GM19468 (cell line): ENCODE measurements around the gene BCL2L1.
"Not testable (repeated sequence)": the region's sequence is repeated elsewhere in the genome, so short reads cannot be mapped to it uniquely, and the experiment has no call there.

Source experiments
- ATAC-seq: cut with Tn5 transposase; IDR thresholded peaks from one replicate; pipeline ENCODE4 v1.9.1; 2021; ENCODE audit warnings: mild to moderate bottlenecking, moderate library complexity, moderate number of reproducible peaks; ENCODE audit not compliant: unreplicated experiment; ENCODE audit errors: extremely low read depth

BCL2L1 gene

GRCh38 chr20:31678389-31679356 is 44.0 kb downstream of the BCL2L1 start:
- no peak for ATAC-seq

DNA sequence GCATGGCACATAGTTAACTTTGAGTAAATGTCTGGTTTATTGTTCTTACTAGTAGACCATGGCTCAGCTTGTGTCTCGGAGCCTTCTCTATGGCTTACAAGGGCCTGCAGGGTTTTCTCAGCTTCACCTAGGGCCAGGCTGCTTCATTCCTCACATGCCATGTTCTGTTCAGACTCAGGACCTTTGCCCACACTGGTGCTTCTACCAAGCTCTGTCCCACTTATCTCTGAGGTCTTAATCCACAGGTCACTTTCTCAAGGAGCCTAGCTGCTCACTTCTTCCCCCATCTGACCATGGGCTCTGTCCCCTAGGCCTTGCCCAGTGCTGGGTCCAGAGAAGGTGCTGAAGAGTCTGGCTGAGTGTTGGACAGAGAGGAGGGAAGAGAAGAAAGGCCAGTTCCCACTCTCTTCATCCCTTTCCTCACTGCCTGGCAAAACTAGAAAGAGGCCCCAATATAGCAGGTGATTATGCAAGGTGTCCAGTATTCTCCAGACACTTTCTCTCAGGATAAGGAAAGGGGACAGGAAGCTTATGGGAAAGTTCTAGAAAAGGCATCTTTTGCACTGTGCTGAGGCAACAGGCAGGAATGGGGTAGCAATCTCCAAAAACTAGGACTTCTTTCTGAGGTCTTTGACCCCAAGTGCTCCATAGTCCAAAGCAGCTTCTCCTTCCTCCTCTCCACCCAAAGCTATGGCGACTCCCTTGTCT is 45.0 kb downstream of the BCL2L1 start:
- no peak for ATAC-seq

GRCh38 chr20:31676609-31676989 is 46.1 kb downstream of the BCL2L1 start:
- ATAC-seq: no peak

GRCh38 chr20:31675828-31676608 is 46.6 kb downstream of the BCL2L1 start:
- no peak for ATAC-seq

DNA sequence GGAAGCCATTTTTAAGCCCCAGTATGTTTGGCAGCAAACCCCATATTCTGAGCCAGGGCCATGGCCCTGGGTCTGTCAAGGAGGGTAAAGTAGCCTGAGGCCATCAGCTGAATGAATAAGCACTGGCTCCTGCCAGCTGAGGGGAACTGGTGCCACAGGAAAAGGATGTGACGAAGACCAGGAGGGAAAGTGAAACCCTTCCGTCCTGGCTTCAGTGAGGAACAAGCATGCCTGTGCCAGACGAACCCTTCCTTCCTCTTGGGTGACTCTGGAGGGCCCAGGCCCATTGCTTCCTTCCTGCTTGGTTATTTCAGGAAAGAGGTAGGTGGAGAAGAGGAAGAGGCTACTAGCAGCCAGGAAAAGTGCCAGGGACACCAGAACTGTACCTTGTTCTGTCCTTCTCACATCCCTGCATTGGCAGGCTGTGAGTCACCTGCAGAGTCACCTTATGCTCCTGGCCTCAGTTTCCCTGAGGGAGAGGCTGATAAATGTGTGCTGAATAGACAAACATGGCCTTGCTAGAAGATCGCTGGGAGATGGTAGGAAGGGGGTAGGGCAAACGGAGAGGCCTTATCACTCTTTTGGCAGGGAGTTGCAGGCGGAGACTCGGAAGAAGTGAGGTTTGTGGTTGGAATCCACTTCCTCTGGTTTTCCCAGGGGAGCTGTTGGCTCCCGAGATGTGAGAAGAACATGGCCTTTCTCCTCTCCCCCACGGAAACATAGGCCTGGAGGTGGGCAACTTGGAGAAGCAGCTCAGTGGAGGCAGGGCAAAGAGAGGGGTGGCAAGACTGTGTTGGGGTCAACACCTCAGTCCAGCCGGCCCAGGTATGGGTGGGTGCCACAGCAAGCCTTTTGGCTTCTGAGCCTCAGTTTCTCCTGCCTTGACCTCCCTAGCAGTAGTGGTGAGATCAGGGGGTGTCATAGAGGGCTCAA is 47.5 kb downstream of the BCL2L1 start:
- ATAC-seq: peak; percentile 50

DNA sequence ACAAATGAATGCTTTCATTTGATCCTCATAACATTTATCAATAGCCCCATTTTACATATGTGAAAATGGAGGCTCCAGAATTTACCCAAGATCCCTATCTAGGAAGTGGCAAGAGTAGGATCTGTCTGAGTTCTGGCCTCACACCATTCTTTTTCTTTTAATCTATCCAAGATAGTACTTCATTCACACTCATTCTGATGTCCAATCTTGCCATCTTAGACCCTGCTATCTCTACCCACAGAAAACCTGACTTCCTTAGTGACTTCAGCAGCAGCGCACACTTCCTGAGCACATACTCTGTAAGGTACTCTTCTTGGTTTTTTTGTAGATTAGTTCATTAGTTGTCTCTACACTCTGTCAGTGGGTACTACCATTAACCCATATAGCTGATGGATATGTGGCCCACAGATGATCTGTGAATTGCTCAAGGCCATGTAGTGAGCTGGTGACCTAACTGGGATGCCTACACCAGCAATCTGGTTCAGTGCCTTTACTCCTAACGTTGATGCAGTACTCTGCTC is 48.7 kb downstream of the BCL2L1 start:
- ATAC-seq: no peak

GRCh38 chr20:31673435-31673834 is 49.2 kb downstream of the BCL2L1 start:
- no peak for ATAC-seq

DNA sequence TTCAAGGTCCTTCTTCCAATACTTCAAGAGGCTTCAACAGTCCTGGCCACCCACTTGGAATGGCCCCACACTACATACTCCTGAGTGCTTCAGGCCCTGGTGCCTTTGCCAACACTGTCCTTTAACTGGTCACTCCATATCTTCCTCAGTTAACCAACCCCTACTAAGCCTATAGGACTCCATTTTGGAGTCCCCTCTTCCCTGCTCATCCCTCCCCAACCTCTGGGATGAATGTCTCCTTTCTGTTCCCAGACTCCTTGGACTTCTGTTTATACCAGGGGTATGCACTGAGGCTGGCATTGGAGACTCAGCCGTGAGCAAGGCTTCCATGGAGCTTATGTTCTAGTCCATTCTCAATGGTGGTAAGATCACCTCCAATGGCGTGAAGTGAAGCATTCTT is 51.3 kb downstream of the BCL2L1 start:
- ATAC-seq: no peak

GRCh38 chr20:31670371-31671228 is 52.1 kb downstream of the BCL2L1 start:
- ATAC-seq: no peak

GRCh38 chr20:31669876-31670275 is 52.8 kb downstream of the BCL2L1 start:
- no peak for ATAC-seq

DNA sequence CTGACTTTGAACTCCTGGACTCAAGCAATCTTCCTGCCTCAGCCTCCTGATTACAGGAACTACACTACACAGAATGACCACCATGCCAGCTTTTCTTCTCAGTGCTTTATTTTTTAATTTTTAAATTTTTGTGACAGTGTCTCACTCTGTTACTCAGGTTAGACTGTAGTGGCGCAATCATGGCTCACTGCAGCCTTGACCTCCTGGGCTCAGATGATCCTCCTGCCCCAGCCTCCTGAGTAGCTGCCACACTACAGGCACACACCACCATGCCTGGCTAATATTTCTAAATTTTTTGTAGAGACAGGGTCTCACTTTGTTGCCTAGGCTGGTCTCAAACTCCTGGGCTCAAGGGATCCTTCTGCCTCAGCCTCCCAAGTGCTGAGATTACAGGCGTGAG is 53.7 kb downstream of the BCL2L1 start:
- not testable (repeated sequence) for ATAC-seq

GRCh38 chr20:31667315-31668285 is 55.1 kb downstream of the BCL2L1 start:
- no peak for ATAC-seq

GRCh38 chr20:31666258-31667042 is 56.2 kb downstream of the BCL2L1 start:
- ATAC-seq: no peak

GRCh38 chr20:31665753-31666152 is 56.9 kb downstream of the BCL2L1 start:
- no peak for ATAC-seq

- ATAC-seq: no peak
Observed at GRCh38 chr20:31664696-31665354, 57.8 kb downstream of the BCL2L1 start.
